Coronary artery (tissue), 2 donors: Measurements from ENCODE around the gene KANSL3.
A peak's percentile ranks its signal among the peaks of the same experiment; 100 is the strongest.

ENCODE experiments used
- DNase-seq: peaks from one replicate; pipeline ENCODE4 v3.0.0-alpha.2; 2017; ENCODE audit warnings: low spot score
- H3K27ac ChIP-seq, 2 donors: fragments of 200-600 bp; sonication (generic); one replicate each; pipeline ENCODE4 v1.5.1; 2016 to 2019
- H3K4me3 ChIP-seq: fragments of 200-600 bp; sonication (generic); 2 replicates; pipeline ENCODE4 v1.5.1; 2016; ENCODE audit warnings: mild to moderate bottlenecking, moderate library complexity
- CTCF ChIP-seq: fragments of 200-600 bp; sonication (generic); IDR thresholded peaks from one replicate; pipeline ENCODE4 v1.5.1; 2019; ENCODE audit warnings: antibody characterized with exemption

The KANSL3 gene

DNA sequence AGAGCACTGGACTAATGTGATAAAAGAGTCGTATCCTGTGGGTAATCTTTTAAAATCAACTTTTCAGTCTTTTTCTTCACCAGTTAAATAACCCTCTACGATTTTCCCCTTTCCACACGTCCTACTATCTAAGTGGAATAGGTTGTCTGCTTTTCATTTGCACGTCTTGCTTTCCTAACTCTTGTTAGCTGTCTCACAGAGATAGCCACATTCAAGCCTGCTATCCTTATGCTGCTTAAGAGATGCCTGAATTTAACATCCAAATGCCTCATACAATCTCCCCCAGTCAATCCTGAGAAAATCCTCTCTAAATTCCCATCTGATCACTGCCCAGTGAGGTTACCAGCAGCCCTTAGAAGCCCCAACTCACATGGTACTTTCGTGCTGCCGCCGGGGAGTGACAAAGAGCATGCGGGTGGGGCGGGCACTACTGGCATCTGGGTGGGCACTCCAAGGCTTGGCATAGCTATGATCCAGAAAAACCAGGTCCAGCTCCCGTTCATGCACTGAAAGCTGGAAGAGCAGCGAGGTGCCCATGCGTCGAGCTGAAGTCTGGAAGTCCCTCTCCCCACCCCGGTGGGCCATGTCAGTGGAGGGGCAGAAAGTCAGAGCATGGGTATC, 1.5 kb downstream of the KANSL3 start:
- Histone ChIP-seq H3K27ac (peak overlapping the region; percentile 73 to 99), H3K4me3 (peak overlapping the region; percentile 79)
- TF ChIP-seq CTCF = no peak
- no peak for DNase-seq

DNA sequence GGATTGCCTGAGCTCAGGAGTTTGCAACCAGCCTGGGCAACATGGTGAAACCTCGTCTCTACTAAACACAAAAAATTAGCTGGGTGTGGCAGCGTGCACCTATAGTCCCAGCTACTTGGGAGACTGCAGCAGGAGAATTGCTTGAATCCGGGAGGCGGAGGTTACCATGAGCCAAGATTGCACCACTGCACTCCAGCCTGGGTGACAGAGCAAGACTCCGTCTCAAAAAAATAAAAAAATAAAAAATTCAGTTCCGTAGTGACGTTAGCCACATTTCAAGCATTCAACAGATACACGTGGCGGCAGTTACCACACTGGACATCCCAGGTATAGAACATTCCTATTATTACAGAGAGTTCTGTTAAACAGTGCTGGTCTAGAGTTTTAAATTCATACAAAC, 4.5 kb downstream of the KANSL3 start:
- no peak for DNase-seq
- no peak overlapping the region for H3K27ac ChIP-seq
- TF ChIP-seq CTCF = no peak
- no peak overlapping the region for H3K4me3 ChIP-seq

DNA sequence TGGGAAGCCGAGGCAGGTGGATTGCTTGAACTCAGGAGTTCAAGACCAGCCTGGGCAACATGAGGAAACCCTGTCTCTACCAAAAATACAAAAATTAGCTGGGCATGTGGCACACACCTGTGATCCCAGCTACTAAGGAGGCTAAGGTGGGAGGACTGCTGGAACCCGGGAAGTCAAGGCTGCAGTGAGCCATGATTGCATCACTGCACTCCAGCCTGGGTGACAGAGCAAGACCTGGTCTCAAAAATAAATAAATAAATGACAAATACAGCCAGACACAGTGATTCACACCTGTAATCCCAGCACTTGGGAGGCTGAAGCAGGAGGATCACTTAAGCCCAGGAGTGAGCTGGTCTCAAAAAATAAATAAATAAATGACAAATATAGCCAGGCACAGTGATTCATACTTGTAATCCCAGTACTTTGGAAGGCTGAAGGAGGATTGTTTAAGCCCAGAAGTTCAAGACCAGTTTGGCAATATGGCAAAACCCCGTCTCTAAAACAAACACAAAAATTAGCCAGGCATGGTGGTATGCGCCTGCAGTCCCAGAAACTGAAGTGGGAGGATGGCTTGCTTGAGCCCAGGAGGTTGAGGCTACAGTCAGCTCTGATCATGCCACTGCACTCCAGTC, 6.2 kb downstream of the KANSL3 start:
- Histone ChIP-seq H3K4me3 (no peak overlapping the region), H3K27ac (peak overlapping the region in 1 of 2 donors; percentile 53)
- DNase-seq = no peak
- TF ChIP-seq CTCF = no peak

DNA sequence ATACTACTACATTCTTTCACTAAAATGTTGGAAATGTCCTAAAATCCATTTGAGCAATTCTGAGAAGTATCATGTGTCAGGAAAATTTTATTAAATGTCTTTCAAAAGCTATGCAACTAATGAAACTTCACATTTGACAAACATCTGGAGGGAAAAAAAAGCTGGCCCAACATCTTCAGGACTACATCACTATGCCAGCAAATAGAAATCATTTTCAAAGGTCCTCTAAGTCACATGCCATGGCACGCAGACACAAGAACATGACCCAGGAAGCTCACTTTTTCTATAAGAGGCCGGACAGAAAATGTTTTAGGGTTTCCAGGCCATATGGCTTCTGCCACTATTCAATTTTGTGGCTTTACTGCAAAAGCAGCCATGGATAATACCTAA, 11.6 kb downstream of the KANSL3 start:
- TF ChIP-seq CTCF = no peak
- no peak overlapping the region for H3K4me3 ChIP-seq
- no peak for DNase-seq
- no peak overlapping the region for H3K27ac ChIP-seq

DNA sequence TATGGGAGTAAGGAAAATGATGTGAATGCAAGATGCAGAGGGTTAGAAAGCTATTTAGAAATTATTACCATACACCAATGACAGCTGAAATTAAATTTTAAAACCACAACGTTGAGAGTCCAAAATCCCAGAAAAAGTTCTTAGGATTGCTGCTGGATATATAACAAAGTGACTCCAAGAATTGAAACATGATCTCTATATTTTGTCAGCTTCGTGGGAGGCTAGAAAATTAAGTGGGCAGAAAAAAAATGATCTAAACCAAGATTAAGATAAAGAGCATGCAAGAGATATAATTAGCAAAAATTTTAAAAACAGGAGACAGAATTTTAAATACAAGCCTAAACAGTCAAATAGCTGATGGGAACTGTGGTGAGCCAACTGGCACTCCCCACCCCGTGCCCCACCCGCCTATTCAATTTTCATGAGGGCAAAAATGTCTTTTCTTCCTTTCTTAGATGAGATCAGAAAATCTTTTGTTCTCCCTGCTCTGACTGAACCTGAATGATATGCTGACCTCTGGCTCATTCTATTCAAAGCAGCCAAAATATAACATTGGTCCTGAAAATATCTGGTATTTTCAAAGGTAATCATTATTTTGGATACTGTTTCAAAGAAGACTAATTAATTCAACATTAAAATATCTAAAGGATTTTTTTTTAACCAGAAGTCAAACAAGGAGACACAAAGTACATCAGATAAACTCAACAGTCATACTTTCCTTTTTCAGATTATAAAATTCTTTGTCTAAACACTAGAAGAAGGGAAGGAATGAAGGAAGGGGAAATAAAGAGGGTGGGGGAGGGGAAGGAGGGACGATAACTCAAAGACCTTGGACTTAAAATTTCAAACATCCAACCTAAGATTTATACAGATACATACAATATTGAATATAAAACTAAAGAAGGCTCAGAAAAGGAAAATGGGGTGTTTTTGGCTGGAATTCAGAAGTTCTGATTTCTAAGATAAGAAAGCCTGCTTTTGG, 12.2 kb downstream of the KANSL3 start:
- H3K27ac ChIP-seq = peak overlapping the region in 1 of 2 donors; percentile 6
- no peak for TF ChIP-seq CTCF
- H3K4me3 ChIP-seq = no peak overlapping the region
- no peak for DNase-seq

- Histone ChIP-seq H3K4me3 (no peak overlapping the region), H3K27ac (no peak overlapping the region)
- no peak for TF ChIP-seq CTCF
- no peak for DNase-seq
Measured at GRCh38 chr2:96623116-96623515, 15.0 kb downstream of the KANSL3 start.
